Putamen (tissue), 1 donor: ENCODE results near the gene RRAGC.
"Not testable (repeated sequence)": the region's sequence is repeated elsewhere in the genome, so short reads cannot be mapped to it uniquely, and the experiment has no call there.

Experiments used
- DNase-seq: peaks from one replicate; pipeline ENCODE4 v3.0.0-alpha.2; 2016; ENCODE audit warnings: low spot score

The RRAGC gene

DNA sequence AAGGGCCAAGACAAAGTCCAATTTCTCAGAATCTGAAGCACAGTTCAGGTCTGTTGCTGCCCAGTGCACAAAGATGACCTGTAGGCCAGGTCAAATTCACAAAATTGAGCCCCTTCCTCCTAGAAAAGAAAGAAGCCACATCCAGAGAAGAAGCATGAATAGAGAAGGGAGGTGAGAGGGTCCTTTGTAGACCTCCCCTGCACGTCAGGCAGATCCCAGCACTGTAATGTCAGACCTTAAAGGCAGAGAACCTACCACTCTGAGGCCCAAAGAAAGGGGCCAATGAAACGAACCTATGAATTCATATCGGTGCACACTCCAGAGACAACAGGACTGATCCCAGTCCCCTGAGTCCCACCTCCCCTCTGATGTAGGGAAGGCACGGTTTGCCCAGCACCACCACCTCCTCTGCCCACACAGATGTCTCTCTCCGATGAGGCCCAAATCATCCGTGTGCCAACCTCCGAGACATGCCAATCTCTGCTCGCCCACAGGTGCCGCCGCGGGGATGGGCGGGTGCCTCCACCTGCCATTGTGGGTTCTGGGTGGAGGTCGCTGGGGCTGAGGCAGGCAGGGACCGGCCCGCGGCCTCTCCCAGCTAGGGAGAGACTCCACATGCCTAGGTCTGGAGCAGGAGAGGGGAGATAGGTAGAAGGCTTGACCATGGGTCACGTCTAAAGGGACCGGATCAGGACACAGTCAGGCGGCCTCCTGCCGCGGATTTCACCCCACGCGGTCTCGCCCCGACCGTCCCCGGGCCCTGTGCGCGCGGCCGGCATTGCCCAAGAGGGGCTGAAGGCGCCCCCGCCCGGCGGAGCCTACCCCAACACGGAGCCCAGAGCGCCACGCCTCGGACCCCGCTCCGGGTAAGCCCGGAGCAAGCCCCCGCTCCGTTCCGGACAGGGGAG is 42.1 kb downstream of the RRAGC start:
- no peak for DNase-seq

DNA sequence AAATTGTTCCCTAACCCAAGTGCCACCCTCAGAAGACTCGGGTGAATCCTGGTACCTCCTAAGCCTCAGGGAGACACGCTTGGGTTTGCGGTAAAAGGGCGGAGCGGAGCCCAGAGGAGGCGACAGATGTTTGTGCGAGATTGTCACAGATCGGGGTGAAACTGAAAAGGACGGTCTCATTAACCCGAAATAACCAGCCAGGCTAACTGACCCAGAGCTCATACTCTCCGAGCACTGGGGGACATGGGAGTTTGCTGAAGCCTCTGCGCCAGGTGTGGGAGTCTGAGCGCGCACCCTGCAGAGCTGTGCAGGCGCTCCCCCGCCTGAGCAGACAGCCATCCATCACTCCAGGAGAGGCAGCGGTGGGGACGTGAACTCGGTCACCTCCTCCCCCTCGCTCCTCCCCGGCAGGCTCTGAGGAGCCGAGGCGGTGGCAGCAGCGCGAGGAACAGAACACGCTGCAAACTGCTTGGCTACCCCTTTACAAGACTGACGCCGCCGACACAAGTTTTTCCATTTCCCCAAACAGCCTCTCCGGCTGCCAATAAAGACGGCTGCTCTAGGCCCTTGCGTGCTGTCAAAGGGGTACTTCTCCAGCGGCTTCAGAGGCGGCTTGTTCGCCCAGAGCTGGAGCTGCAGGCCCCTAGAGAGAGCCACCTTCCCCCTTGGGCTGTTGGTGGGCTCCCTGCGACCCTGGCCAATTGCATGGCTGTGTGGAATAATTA is 43.5 kb downstream of the RRAGC start:
- peak; percentile 82 for DNase-seq

- DNase-seq = no peak
These were observed 44.5 kb downstream of the RRAGC start for GRCh38 chr1:38814984-38815464.

DNA sequence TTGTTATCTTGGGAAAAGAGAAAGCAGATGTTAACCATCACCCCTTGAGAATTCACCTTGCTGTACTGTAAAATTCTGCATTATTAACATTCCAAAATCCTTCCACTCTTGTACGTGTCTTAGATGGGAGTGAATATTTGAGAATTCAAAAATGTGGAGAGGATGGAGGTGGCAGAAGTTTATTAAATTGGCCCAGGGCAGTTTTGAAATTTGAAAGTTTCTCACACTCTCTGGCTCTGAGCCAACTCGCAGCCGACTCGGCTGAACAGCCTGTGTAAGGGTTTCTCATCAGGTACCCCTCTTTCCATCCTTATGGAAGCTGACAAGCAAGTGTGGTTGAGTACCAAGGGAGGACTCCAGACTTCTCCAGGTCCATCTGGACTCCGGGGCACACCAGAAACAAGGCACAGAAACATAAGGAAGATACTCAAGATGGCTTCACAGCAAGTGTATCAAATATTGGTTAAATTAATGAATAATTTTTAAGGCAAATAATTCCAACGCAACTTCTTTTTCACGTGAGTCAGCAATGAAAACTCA is 45.1 kb downstream of the RRAGC start:
- no peak for DNase-seq

GRCh38 chr1:38812981-38813380 is 46.6 kb downstream of the RRAGC start:
- DNase-seq = no peak

DNA sequence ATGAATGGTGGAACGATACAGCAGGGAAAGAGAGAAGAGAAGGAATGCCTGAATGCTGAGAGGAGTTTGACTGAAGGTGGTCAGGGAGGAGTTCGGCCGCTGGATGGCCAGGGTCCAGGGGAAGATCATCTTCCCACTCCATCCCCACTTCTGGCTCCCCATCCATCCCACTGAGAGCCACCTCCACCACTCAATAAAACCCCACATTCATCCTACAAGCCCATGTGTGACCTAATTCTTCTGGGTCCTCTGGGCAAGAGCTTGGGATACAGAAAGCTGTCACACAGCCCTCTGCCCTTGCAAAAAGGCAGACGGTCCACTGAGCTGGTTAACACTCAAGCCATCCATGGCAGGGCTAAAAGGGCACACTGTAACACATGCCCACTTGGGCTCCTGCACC is 48.1 kb downstream of the RRAGC start:
- not testable (repeated sequence) for DNase-seq

DNA sequence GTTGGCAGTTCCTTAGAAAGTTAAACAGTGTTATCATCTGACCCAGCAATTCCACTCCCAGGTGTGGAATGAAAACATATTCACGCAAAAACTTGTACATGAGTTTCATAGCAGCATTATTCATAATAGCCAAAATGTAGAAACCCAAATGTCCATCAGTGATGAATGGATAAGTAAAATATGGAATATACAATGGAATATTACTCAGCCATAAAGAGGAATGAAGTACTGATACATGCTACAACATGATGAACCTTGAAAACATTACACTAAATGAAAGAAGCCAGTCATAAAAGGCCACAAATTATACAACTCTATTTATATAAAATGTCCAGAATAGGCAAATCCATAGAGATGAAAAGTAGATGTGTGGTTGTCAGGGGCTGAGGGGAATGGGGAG is 53.5 kb downstream of the RRAGC start:
- DNase-seq = no peak

- no peak for DNase-seq
These were observed 54.5 kb downstream of the RRAGC start for GRCh38 chr1:38805036-38805435.

DNA sequence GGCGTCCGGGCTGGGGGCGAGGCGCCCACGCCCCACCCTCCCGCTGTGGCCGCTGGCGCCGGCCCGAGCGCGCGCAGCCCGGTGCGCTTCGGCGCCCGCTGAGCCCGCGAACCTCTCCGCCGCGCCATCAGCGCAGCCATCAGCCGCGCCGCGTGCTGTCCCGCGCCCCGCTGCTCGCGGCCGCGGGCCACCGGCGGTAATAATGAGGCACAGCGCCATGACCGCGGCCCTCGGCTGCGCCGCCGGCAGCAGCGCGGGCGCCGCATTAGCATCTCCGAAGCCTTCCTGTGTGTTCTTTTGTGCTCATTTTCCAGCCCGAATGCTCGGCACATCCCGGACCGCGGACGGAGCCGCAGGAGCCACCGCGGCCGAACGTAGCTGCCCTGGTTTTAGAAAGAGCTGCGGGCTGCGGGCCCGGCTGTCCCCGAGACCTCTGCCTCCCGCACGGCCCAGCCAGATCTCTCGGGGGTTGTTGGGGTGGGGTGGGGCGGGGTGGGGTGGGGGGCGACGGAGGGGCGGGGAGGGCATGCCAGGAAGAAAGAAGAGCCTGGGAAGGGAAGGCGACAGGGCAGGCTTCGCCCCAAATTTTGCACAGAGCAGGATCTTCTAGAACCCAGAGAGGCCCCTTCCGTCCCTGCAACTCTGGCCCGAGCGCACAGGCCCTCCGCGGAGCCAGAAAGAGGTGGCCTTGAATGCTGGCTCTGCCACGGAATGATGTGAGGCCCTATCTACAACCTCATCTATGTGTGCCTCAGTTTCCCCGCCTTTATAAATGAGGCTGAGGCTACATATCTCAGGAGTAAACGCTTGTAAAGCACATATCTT is 55.3 kb downstream of the RRAGC start:
- no peak for DNase-seq

DNA sequence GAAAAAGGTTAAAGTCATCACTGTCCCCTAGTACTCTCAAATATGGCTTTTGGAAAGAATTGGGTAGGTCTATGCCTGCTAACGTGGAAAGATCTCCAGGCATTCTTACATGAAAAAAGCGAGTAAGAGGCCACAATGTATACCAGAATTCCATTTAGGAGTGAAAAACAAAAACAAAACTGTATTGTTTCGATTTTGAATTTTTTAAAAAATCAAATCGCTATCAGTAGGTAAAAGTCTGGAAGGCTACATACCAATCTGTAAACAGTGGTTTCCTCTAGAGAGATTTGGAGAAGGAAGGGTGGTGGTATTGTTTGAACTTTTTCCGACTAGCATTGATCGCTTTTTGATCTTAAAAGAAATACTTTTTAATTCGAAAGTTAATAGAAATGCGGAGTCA is 55.9 kb downstream of the RRAGC start:
- DNase-seq = no peak

DNA sequence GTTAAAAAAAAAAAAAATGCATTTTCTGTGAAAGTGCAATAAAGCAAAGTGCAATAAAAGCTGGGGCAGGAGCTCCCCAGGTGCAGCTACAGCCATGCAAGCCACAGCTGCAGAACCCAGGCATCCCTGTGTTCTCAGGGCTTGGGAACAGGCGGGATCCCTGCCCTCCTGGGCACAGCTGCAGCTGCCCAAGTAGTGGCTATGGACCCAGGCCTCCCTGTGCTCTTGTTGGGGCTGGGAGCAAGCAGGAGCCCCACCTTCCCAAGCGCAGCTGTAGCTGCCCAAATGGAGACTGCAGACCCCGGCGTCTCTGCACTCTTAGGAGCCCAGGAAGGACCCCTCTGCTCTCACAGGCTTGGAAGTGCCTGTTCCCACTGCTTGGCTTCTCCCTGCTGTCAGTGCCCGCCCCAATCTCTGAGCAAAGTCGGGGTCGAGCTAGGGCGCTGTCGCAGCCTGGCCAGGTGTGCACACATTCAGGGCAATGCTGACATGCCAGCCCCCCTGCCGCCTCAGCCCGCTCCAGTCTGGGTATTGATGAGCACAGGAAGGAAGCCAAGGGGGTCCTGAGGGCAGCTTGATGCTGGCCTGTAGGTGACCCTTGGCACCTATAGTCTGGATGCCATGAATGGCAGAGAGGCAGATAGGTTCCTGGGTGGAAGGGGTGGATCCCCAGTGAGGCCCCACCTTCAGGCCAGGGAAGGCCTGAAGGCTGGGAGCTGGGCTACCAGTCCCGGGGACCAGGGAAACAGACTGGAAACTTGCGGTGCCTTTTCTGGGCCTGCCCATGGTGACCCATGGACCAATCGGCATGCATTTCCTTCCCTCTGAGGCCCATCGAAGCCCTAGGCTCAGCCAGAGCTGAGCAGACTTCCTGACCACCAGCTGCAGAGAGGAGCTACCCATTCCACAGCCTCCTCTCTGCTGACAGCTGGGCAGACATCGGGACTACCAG is 58.6 kb downstream of the RRAGC start:
- no peak for DNase-seq

DNA sequence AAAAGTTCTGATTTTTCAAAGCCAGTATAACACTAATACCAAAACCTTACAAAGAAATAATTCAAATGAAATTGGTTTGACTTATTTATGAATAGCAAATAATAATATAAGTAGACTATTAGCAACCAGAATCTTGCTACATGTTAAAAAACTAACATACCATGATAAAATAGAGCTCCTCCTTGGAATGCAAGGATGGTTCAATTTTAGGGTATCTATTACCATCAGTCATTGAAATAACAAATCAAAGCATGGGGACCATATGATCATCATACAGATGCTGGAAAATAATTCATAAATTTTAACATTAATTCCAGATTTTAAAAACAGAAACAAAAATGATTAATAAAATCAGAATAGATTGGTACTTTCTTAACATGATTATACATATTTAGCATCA is 66.3 kb downstream of the RRAGC start:
- DNase-seq = no peak

- DNase-seq = no peak
These were observed 67.7 kb downstream of the RRAGC start for GRCh38 chr1:38791892-38792291.

GRCh38 chr1:38791164-38791515 is 68.4 kb downstream of the RRAGC start:
- no peak for DNase-seq

GRCh38 chr1:38790422-38791163 is 69.0 kb downstream of the RRAGC start:
- no peak for DNase-seq

DNA sequence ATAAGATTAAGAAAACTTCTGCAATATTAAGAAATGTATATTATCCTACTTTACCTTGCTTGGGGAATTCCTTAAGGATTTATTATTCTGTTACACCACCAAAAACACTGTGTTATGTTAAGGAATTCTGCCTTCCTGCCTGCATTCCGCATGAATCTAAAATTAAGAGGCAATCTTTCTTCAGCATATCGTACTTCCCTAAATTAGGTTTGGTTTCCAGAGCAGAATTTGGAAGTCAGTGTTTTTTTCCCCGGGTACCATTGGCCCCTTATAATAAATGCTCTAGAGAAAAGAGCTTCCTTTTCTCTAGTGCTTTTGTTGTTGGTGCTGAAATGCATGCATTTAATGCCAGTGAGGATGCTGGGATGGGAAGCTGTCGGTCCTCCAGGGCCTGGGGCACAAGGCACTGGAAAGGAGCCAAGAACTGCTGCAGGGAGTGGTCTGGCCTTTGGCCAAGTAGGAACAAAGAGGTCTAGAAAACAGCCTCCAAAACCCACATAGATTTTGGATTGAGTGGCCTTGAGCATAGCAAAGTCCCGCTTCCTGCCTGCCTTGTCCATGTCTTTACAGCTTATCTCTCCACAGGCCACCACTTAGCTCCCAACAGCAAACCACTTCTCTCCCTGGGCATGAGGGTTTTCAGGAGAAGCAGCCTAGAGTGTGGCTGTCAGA is 69.9 kb downstream of the RRAGC start:
- no peak for DNase-seq

GRCh38 chr1:38788341-38789336 is 70.9 kb downstream of the RRAGC start:
- no peak for DNase-seq
